Fibroblast of skin of scalp (primary cell): ENCODE results near the gene CEP70. TPM values are rescaled to one million over a fixed set of nuclear protein-coding genes. Genes with fewer than 3 reads are reported as not detected.
A peak's percentile ranks its signal among the peaks of the same experiment; 100 is the strongest.
"Not testable (repeated sequence)": the region's sequence is repeated elsewhere in the genome, so short reads cannot be mapped to it uniquely, and the experiment has no call there.

ENCODE experiments used
- DNase-seq: peaks from one replicate; pipeline ENCODE4 v3.0.0-alpha.2; 2013
- polyA plus RNA-seq, 2 experiments: library from polyadenylated mRNA; unstranded; fragments of 120-200 nt; gene quantifications; one replicate each; pipeline ENCODE4 v1.2.1, GENCODE V29; 2013; ENCODE audit not compliant: insufficient read length in 2 of 2

CEP70 gene
- polyA plus RNA-seq (2013, experiment 1 of 2; ENCODE audit: insufficient read length), result 10.8 TPM
- 11.8 TPM for polyA plus RNA-seq (2013, experiment 2 of 2; ENCODE audit: insufficient read length)

DNA sequence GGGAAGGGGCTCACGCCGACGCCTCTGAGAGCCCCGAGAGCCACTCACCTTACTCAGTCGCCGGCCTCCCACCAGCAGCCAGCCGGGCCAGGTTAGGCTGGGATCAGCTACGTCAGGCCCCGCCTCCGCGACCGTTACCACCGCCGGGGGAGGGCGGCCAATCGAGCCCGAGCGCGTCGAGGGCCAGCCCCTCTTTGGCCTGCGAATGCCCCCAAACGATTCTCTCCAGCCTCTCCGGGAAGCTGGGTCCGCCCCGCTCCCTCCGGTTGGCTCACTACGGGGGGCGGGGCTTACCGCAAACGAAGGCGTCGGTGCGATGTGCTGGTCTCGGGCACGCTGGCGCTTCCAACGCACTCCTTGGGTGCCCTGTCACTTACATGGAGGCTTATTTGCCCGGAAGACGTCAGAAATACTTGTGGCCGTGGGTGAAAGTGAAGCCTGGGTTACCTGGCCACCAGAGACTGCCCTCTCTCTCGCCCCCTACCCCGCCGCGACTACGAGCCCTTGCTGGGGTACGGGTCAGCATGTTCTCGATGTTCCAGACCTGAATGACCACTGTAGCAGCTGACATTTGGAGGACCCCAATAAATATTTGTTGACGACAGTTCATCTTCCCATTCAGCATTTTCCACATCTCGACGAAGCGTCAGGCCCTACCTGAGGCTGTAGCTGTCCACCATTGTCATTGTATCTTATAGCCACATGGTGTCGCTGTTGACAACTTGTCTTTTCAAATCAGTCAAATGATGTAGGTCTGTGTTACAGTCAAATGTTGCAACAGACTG lies at the start of gene CEP70:
TSS of gene CEP70 (minus strand) at position 111 of the 785 bp plus-strand sequence. CDS start 21,333 bp downstream, outside the sequence.
- DNase-seq, result peak; percentile 94

DNA sequence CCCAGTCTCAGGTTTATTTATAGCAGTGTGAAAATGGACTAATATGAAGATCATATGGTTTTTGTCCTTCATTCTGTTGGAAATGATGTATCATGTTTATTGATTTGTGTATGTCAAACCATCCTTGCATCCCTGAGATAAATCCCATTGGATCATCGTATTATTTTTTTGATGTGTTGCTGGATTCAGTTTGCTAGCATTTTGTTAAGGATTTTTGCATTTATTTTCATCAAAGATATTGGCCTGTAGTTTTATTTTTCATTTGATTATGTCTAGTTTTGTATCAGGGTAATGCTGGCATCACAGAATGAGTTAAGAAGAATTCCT lies 48.8 kb upstream of the CEP70 start:
- DNase-seq, result no peak

- no peak for DNase-seq
Measured at GRCh38 chr3:138642226-138642926, 48.3 kb upstream of the CEP70 start.

DNA sequence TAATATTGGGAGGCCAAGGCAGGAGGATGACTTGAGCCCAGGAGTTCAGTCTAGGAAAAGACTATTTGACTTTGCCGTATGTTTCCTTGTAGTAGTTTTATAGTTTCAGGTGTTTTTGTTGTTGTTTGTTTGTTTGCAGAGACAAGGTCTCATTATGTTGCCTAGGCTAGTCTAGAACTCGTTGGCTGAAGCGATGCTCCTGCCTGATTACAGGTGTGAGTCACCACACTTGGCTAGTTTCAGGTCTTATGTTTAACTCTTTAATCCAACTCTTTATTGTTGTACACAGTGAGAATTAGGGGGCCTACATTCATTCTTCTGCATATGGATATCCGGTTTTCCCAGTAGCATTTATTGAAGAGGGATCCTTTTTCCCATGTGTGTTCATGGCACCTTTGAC lies 46.5 kb upstream of the CEP70 start:
- DNase-seq, result no peak

DNA sequence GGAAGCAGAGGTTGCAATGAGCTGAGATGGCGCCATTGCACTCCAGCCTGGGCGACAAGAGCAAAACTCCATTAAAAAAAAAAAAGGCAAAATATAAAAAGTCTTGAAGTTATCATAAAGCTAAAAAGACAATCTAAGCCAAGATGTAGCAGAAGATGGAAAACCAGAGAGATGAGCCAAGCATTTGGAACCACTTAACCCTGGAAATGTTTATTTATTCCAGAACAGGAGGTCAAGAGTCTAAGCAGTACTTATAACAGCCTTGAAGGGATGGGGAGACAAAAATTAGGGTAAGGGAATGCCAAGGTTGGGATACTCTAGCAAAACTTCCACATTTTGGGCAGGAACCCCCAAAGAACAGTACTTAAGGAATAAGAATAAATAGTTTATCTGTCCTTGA lies 44.6 kb upstream of the CEP70 start:
- DNase-seq, result no peak

DNA sequence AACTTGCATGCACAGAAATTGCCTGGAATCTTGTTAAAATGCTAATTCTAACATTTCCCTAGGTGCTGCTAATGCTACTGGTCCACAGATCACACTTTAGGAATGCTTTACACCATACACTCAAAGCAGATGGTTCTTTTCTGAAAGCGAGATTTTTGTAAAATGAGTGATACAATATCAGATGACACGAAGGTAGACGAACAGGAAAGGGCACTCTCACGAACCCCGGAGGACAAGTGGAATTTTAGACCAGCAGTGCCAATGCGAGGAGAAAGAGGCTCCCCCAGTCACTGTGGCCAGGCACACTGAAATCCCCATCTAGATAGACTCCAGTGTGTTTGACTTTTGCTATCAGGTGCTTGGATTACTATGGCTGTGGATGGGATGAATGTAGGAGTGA lies 35.5 kb upstream of the CEP70 start:
- DNase-seq, result no peak

DNA sequence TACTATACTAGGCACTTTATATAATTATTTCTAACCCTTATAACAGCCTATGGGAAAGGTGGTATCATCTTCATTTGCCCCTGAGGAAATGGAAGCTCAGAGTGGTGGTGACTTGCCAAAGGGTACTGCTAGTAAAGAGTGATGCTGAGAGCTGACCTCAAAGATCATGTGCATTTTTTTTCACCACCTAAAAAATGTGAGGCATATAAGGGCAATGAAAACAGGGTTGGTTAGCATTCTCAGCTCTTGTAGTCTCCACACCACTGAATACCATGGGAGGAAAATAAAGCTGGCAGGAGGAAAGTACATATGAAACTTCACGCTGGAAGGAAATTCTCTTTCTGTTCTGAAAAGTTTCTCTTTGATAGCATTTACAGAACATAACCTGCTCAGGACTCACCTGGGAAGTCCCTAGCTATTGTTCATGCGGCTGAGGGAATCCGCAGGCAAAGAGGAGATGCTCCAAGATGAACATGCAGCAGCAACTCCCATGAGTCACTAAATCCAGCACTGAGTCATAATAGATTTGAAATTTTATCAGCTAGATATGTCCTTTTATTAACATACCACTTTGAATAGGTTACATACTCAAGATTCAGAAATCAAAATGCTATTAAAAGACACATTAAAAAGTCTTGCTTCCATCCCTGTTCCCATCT lies 31.8 kb upstream of the CEP70 start:
- DNase-seq, result peak; percentile 7

DNA sequence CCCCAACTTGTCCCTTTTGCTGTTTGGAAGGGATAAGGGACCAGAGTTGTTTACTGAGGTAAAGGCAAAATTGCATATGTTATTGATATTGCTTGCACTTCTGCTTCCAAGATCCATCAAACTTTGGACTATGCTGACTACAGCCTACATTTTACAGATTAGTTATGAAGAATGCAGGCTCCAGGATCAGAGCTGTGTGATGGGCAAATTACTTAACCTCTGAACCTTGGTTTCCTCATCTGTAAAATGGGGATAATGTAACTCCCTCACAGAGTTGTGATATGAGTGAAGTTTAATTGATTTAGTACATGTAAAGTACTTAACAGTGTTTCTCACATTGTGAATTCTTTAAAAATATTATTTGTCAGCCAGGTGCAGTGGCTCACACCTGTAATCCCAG lies 30.5 kb upstream of the CEP70 start:
- no peak for DNase-seq

GRCh38 chr3:138620431-138620830 lies 26.4 kb upstream of the CEP70 start:
- DNase-seq, result no peak

DNA sequence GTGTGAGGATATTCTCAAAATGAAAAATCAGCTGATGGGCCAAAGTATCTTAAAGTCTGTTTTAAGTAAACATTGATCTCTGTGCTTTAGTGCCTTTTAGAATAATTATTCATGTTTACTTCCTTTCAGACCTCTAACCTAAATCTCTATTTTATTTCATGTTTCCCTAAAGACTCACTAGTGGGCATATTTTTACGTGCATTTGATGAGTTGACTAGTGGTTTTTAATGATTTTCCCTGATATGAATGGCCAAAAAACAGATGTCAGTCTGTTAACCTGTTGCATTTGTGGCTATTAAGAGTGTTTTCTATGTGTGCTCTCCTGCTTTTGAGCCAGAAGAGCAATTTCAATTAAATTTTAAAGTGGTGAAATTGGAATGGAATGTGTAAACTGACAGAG lies 21.4 kb upstream of the CEP70 start:
- DNase-seq, result no peak

DNA sequence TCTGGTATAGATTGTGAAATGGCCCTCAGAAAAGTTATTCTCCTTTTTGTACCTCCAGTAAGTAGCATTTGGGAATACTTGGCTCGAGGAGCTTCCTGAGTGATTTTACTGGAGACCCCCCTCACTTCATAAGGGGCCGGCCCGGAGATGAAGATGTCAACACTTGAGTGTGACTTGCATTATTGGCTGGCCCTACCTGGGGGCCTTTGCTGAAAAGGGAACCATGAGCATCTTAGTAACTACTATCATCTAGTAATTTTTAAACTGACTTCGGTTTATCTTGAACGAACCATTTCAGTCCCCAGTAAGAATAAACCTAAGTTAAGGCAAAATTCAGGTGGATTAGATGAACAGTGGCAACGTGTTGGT lies 15.8 kb upstream of the CEP70 start:
- no peak for DNase-seq

- DNase-seq, result peak; percentile 71
Measured at GRCh38 chr3:138608322-138609135, 14.5 kb upstream of the CEP70 start, which contains the start of gene FAIM. Gene FAIM, plus strand, starts transcription at chr3:138608771. Its CDS starts 10,956 bp downstream, at chr3:138619727.

DNA sequence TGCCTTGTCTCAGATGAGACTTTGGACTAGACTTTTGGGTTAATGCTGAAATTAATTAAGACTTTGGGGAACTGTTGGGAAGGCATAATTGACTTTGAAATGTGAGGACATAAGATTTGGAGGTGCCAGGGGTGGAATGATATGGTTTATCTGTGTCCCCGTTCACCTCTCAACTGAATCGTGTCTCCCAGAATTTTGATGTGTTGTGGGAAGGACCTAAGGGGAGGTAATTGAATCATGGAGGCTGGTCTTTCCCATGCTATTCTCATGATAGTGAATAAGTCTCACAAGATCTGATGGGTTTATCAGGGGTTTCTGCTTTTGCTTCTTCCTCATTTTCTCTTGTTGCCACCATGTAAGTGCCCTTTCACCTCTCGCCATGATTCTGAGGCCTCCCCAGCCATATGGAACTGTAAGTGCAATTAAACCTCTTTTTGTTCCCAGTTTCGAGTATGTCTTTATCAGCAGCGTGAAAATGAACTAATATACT lies 10.1 kb upstream of the CEP70 start:
- DNase-seq, result not testable (repeated sequence)

- not testable (repeated sequence) for DNase-seq
Measured at GRCh38 chr3:138601661-138602060, 7.6 kb upstream of the CEP70 start.

- no peak for DNase-seq
Measured at GRCh38 chr3:138600100-138600745, 6.2 kb upstream of the CEP70 start.

GRCh38 chr3:138598534-138598933 lies 4.5 kb upstream of the CEP70 start:
- no peak for DNase-seq

DNA sequence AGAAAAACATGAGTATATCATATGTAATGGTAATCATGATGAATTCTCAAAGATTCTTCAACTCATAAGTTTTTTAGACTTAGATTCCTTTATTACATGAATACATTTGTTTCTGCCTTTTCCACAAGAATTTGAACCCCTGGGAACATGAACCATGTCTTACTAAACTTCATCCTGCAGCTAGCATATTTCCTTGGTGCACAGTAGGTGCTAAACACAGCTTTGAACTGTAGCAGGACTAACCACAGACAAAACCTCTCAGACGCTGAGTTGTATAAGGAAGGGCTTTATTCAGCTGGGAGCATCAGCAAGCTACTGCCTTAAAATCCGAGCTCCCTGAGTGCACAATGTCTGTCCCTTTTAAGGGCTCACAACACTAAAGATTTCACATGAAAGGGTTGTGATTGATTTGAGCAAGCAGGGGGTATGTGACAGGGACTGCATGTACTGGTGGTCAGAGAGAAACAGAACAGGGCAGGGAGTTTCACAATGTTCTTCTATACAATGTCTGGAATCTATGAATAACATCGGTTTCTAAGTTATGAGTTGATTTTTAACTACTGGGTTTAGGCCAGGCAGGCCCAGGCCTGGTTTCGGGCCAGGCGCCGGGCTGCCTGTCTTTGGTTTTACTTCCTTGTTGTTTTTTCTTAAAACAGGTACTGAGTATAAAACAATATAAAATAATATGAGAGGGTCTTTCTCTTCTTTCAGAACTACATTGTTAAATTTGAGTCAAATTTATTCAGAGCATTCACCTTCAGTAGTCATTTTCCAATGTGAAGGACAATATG lies 3.3 kb upstream of the CEP70 start:
- DNase-seq, result not testable (repeated sequence)

DNA sequence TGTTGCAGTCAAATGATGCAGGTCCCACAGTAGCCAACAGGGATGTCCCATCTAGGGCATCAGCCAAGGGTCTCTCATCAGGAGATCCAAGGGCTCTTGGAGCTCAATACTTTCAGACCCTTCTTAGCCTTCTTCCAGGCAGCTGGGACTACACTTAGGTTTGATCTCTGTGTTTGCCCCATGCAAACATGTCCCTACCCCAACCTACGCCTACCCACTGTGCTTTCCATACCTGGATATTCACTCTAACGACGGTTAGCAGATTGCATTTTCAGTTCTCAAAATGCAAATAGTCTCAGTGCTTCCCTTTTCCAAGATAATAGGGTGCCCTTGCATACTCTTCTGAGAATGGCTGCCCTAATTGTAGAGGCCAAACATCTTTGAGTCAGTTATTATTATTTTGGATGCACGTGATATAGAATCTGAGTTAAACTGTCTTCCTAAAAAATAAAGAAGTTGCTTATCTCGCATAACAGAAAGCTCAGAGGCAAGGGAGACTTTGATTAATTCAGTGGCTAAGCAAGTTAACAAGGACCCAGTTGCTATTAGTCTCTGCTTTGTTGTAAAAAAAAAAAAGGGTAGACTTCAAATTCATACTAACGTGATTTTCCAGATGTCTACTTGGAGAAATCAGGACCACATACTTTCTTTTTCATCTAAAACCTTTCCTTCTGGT lies 1.0 kb upstream of the CEP70 start:
- DNase-seq, result no peak

DNA sequence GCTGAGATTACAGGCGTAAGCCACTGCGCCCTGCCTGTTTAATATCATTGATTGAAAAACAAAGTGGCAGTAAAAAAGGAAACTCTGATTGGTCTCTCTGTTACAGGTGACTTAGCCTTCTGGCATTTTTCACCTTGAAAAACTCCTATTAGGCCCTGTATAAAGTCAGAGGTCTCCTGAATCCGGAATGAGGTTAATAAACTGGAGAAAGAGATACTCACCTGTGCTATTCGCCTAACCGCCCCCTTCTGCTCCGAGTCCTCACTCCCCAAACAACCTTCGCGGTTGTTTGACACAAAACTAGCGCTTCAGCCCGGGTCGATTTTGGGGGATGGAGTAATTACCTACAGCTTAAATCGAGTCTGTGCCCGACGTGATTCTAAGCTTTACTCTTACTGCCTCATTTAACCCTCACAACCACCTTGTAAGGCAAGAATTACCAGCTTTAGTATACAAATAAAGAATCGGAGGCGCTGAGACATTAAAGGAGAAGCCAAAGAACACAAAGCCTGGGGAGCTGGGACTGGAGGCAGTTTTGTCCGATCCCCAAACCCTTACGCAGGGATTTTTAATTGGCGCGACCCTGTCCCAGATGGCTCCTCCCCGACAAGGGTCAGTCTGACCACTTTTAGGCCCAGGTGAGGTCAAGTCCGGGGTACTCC lies 441 bp downstream of the CEP70 start:
- peak; percentile 2 for DNase-seq

DNA sequence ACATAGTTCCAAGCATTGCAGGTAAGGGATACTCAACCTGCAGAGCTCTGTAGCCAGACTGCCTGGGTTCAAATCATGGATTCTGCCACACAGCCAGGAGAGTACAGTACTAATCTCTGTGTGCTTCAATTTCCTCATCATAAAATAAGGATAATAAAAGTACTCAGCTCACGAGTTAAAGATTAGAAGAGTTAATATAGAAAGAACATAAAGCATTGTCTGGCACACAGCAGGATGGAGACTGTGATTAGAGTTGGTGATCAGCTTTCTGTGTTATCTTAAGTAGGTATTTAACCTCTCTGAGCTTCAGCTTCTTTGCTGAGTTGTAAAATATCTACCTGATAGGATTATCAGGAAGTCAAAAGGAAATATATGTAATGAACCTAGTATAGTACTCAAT lies 2.7 kb downstream of the CEP70 start:
- no peak for DNase-seq
